Immature natural killer cell (primary cell): ENCODE measurements around the gene OXCT1. TPM values are rescaled to one million over a fixed set of nuclear protein-coding genes. Genes with fewer than 3 reads are reported as not detected.

ENCODE experiments used
- DNase-seq, 3 donors: peaks; one replicate each; pipeline ENCODE4 v3.0.0; 2022; ENCODE audit warnings: mixed read lengths in 1 of 3
- H3K27ac Mint-ChIP-seq, 6 donors: one replicate each; pipeline ENCODE4 v1.8.0; 2020; ENCODE audit warnings: mixed read lengths in 6 of 6, mild to moderate bottlenecking in 5 of 6, inconsistent platforms in 4 of 6, moderate library complexity in 3 of 6
- H3K27me3 Mint-ChIP-seq, 3 donors: one replicate each; pipeline ENCODE4 v1.8.0; 2020 to 2021; ENCODE audit warnings: low read depth in 3 of 3, mild to moderate bottlenecking in 3 of 3, mixed read lengths in 3 of 3, moderate library complexity in 3 of 3, inconsistent platforms in 1 of 3
- H3K36me3 Mint-ChIP-seq, 3 donors: one replicate each; pipeline ENCODE4 v1.8.0; 2020; ENCODE audit warnings: mixed read lengths in 3 of 3, inconsistent platforms in 2 of 3, mild to moderate bottlenecking in 2 of 3
- H3K4me1 Mint-ChIP-seq, 2 donors: one replicate each; pipeline ENCODE4 v1.8.0; 2020; ENCODE audit warnings: inconsistent platforms in 2 of 2, mild to moderate bottlenecking in 2 of 2, mixed read lengths in 2 of 2, moderate library complexity in 1 of 2
- H3K4me3 Mint-ChIP-seq, 5 donors: one replicate each; pipeline ENCODE4 v1.8.0; 2020; ENCODE audit warnings: mild to moderate bottlenecking in 5 of 5, mixed read lengths in 5 of 5, inconsistent platforms in 3 of 5, moderate library complexity in 3 of 5
- H3K9me3 Mint-ChIP-seq, 6 donors: one replicate each; pipeline ENCODE4 v1.8.0; 2020; ENCODE audit warnings: mild to moderate bottlenecking in 6 of 6, mixed read lengths in 6 of 6, inconsistent platforms in 4 of 6, moderate library complexity in 3 of 6
- polyA plus RNA-seq, 3 donors: library from polyadenylated mRNA; unstranded; fragments of 300-500 nt; fragmentation: Illumina TruSeq; gene quantifications; one replicate each; pipeline ENCODE4 v1.2.3, GENCODE V29; 2021

Gene OXCT1
- polyA plus RNA-seq, 3 donors from 2014 or later, result 16.6 to 25.3 (median 17.5) TPM

- Mint-ChIP-seq H3K9me3 (peaks cover 0 to 2% (median 0%) of the 10 kb centered on the region in 6 donors), H3K4me3 (no peak overlapping the region), H3K4me1 (no peaks in the 10 kb centered on the region), H3K27ac (no peak overlapping the region), H3K36me3 (no peaks in the 10 kb centered on the region), H3K27me3 (peaks cover 2 to 6% (median 3%) of the 10 kb centered on the region in 3 donors)
- DNase-seq, result no peak
Measured at GRCh38 chr5:41883936-41884335, 13.7 kb upstream of the OXCT1 start.

DNA sequence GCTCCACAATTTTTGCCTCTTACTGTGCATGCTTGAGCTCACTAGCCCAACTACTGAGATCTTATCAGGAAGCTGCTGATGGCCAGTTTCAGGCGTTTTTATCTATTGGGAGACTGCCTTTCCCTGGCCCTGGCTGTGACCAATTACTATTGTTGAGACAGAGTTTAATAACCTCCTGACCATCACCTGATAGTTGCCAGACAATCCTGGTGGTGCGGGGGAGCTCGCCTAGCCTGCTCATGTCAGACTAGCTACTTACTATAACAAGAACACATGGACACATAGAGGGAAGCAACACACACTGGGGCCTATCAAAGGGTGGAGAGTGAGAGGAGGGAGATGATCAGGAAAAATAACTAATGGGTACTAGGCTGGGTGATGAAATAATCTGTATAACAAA lies 13.0 kb upstream of the OXCT1 start:
- no peak for DNase-seq
- H3K27ac Mint-ChIP-seq, result peak overlapping the region in 1 of 6 donors; percentile 32
- H3K4me3 Mint-ChIP-seq, result no peak overlapping the region
- no peaks in the 10 kb centered on the region for H3K36me3 Mint-ChIP-seq
- no peaks in the 10 kb centered on the region for H3K4me1 Mint-ChIP-seq
- H3K9me3 Mint-ChIP-seq, result peaks cover 0 to 2% (median 0%) of the 10 kb centered on the region in 6 donors
- peaks cover 2 to 5% (median 3%) of the 10 kb centered on the region in 3 donors for H3K27me3 Mint-ChIP-seq

GRCh38 chr5:41882765-41883164 lies 12.5 kb upstream of the OXCT1 start:
- H3K27ac Mint-ChIP-seq, result no peak overlapping the region
- no peaks in the 10 kb centered on the region for H3K4me1 Mint-ChIP-seq
- H3K36me3 Mint-ChIP-seq, result no peaks in the 10 kb centered on the region
- DNase-seq, result no peak
- H3K27me3 Mint-ChIP-seq, result peaks cover 2 to 5% (median 3%) of the 10 kb centered on the region in 3 donors
- H3K9me3 Mint-ChIP-seq, result peaks cover 0 to 2% (median 0%) of the 10 kb centered on the region in 6 donors
- H3K4me3 Mint-ChIP-seq, result no peak overlapping the region

GRCh38 chr5:41878643-41879478 lies 8.6 kb upstream of the OXCT1 start:
- no peaks in the 10 kb centered on the region for H3K4me1 Mint-ChIP-seq
- peaks cover 0 to 2% (median 0%) of the 10 kb centered on the region in 6 donors for H3K9me3 Mint-ChIP-seq

DNA sequence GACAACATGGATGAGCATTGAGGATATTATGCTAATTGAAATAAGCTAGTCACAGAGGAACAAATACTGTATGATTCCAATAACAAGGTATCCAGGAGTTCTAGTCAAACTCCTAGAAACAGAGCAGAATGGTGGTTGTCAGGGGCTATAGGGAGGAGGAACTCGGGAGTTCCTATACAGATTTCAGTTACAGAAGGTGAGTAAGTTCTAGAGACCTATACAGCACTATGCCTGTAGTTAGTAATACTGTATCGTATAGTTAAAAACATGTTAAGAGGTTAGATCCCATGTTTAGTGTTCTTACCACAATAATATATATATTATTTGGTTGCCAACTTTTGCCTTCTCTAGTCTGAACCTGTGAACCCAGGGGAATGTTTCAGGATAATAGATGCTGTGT lies 7.9 kb upstream of the OXCT1 start:
- H3K36me3 Mint-ChIP-seq, result no peaks in the 10 kb centered on the region
- H3K27ac Mint-ChIP-seq, result no peak overlapping the region
- no peak for DNase-seq
- peaks cover 0 to 2% (median 0%) of the 10 kb centered on the region in 6 donors for H3K9me3 Mint-ChIP-seq
- H3K4me1 Mint-ChIP-seq, result no peaks in the 10 kb centered on the region
- H3K27me3 Mint-ChIP-seq, result peaks cover 3 to 8% (median 4%) of the 10 kb centered on the region in 3 donors
- no peak overlapping the region for H3K4me3 Mint-ChIP-seq

More at GRCh38 chr5:41878643-41879478, 8.6 kb upstream of the OXCT1 start:
- Mint-ChIP-seq H3K4me3 (no peak overlapping the region), H3K36me3 (no peaks in the 10 kb centered on the region), H3K27ac (no peak overlapping the region), H3K27me3 (peaks cover 3 to 8% (median 4%) of the 10 kb centered on the region in 3 donors)
- no peak for DNase-seq

- Mint-ChIP-seq H3K27ac (no peak overlapping the region), H3K36me3 (no peaks in the 10 kb centered on the region), H3K4me3 (no peak overlapping the region), H3K9me3 (peaks cover 0 to 2% (median 0%) of the 10 kb centered on the region in 6 donors), H3K4me1 (no peaks in the 10 kb centered on the region), H3K27me3 (peaks cover 3 to 8% (median 4%) of the 10 kb centered on the region in 3 donors)
- DNase-seq, result no peak
Measured at GRCh38 chr5:41877408-41877807, 7.2 kb upstream of the OXCT1 start.

DNA sequence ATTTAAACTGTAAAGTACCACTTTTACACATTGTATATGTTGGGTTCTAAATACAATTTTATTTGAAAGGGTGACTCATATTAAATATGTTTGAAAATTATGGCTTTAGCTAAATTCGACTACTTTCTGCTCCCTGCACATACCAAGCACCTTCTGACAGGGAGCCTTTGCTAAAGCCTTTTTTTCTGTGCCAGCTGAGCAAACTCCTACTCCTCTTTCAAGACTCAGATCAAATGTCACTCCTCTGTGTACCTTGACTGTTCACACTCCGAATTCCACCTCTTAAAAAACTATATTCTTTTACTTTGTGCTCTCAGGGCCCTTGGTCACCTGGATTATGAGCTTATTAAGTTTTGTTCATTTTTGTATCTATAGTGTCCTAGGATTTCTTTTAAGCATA lies 6.5 kb upstream of the OXCT1 start:
- Mint-ChIP-seq H3K4me3 (no peak overlapping the region), H3K27me3 (peaks cover 2 to 8% (median 4%) of the 10 kb centered on the region in 3 donors), H3K36me3 (no peaks in the 10 kb centered on the region), H3K9me3 (peaks cover 0 to 2% (median 0%) of the 10 kb centered on the region in 6 donors), H3K27ac (no peak overlapping the region), H3K4me1 (no peaks in the 10 kb centered on the region)
- no peak for DNase-seq

- Mint-ChIP-seq H3K36me3 (no peaks in the 10 kb centered on the region), H3K27me3 (peaks cover 2 to 8% (median 8%) of the 10 kb centered on the region in 3 donors), H3K4me3 (no peak overlapping the region), H3K4me1 (peaks cover 9% of the 10 kb centered on the region in 2 donors), H3K27ac (no peak overlapping the region), H3K9me3 (peaks cover 0 to 3% (median 0%) of the 10 kb centered on the region in 6 donors)
- DNase-seq, result no peak
Measured at GRCh38 chr5:41875121-41875520, 4.9 kb upstream of the OXCT1 start.

GRCh38 chr5:41874512-41875060 lies 4.4 kb upstream of the OXCT1 start:
- Mint-ChIP-seq H3K4me3 (no peak overlapping the region), H3K36me3 (no peaks in the 10 kb centered on the region), H3K27me3 (peaks cover 2 to 11% (median 8%) of the 10 kb centered on the region in 3 donors), H3K4me1 (peaks cover 9% of the 10 kb centered on the region in 2 donors), H3K9me3 (peaks cover 0 to 3% (median 0%) of the 10 kb centered on the region in 6 donors), H3K27ac (no peak overlapping the region)
- DNase-seq, result no peak

- no peak overlapping the region for H3K4me3 Mint-ChIP-seq
- H3K27ac Mint-ChIP-seq, result no peak overlapping the region
- H3K36me3 Mint-ChIP-seq, result no peaks in the 10 kb centered on the region
Measured at GRCh38 chr5:41871852-41872251, 1.6 kb upstream of the OXCT1 start.

GRCh38 chr5:41870627-41871048 lies 413 bp upstream of the OXCT1 start:
- peaks cover 0 to 3% (median 0%) of the 10 kb centered on the region in 6 donors for H3K9me3 Mint-ChIP-seq
- H3K27me3 Mint-ChIP-seq, result peaks cover 2 to 9% (median 5%) of the 10 kb centered on the region in 3 donors
- no peak for DNase-seq
- peak overlapping the region; percentile 84 to 91 (median 90) for H3K27ac Mint-ChIP-seq
- H3K4me3 Mint-ChIP-seq, result peak overlapping the region; percentile 84 to 92 (median 91)
- no peaks in the 10 kb centered on the region for H3K36me3 Mint-ChIP-seq
- peaks cover 24 to 35% of the 10 kb centered on the region in 2 donors for H3K4me1 Mint-ChIP-seq

More at GRCh38 chr5:41871852-41872251, 1.6 kb upstream of the OXCT1 start:
- Mint-ChIP-seq H3K4me1 (peaks cover 24 to 35% of the 10 kb centered on the region in 2 donors), H3K27me3 (peaks cover 4 to 11% (median 5%) of the 10 kb centered on the region in 3 donors), H3K9me3 (peaks cover 0 to 3% (median 0%) of the 10 kb centered on the region in 6 donors)
- DNase-seq, result no peak

DNA sequence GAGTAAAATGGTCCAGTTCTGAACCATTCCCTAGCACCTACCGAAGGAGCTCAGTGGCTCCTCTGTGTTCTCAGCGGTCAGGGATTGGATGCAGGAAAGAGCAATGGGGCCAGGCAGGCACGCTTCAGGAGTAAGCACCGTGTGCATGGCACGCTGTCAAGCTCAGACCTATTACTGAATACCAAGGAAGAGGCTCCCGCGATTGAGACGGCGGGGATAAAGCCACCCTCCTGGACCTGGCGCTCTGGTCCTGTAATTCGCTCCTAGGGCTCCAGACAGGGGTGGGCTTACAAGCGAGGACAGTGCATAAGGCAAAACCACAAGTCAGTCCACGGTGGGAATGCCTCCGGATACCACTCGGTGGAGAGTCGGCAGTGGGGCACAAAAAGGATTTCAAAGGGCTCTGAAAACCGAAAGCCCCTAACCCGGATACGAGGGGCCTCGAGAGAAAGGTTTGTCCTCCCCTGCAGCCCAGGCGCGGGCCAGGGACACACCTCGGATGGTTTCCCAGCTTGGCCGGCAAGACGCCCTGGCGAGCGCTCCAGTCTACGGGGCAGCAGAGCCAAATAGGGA lies 988 bp downstream of the OXCT1 start:
- H3K36me3 Mint-ChIP-seq, result no peaks in the 10 kb centered on the region
- peak in 1 of 3 donors; percentile 14 for DNase-seq
- peak overlapping the region; percentile 84 to 92 (median 91) for H3K4me3 Mint-ChIP-seq
- H3K9me3 Mint-ChIP-seq, result peaks cover 0 to 3% (median 0%) of the 10 kb centered on the region in 6 donors
- H3K27me3 Mint-ChIP-seq, result peaks cover 2 to 9% (median 2%) of the 10 kb centered on the region in 3 donors
- peaks cover 30 to 35% of the 10 kb centered on the region in 2 donors for H3K4me1 Mint-ChIP-seq
- peak overlapping the region; percentile 78 to 91 (median 88) for H3K27ac Mint-ChIP-seq

GRCh38 chr5:41863871-41864486 lies 6.2 kb downstream of the OXCT1 start:
- peaks cover 0 to 1% (median 0%) of the 10 kb centered on the region in 3 donors for H3K27me3 Mint-ChIP-seq
- peaks cover 19 to 22% of the 10 kb centered on the region in 2 donors for H3K4me1 Mint-ChIP-seq
- DNase-seq, result no peak
- peak overlapping the region in 2 of 6 donors; percentile 9 to 55 for H3K27ac Mint-ChIP-seq
- peaks cover 0 to 10% (median 4%) of the 10 kb centered on the region in 3 donors for H3K36me3 Mint-ChIP-seq
- no peaks in the 10 kb centered on the region for H3K9me3 Mint-ChIP-seq
- H3K4me3 Mint-ChIP-seq, result no peak overlapping the region
